Erythroblast (primary cell): ENCODE data around the gene DHPS.
"Not testable (repeated sequence)": the region's sequence is repeated elsewhere in the genome, so short reads cannot be mapped to it uniquely, and the experiment has no call there.

Source experiments
- GATA1 ChIP-seq: IDR thresholded peaks from 2 replicates; pipeline ENCODE4 v1.6.1; 2011; ENCODE audit warnings: low read depth, mild to moderate bottlenecking, control low read depth, low read length, moderate library complexity
- POLR2A ChIP-seq: IDR thresholded peaks from 2 replicates; pipeline ENCODE4 v1.6.1; 2011; ENCODE audit warnings: mild to moderate bottlenecking, low read length

- not testable (repeated sequence) for TF ChIP-seq POLR2A, GATA1
Observed at GRCh38 chr19:12678039-12678438, 3.6 kb downstream of the DHPS start.
